B cell (primary cell): ENCODE results near the gene YPEL5.

Experiments
- EZH2 ChIP-seq: IDR thresholded peaks from 2 replicates; pipeline ENCODE4 v1.6.1; 2012; ENCODE audit warnings: borderline replicate concordance, low read depth, mild to moderate bottlenecking, moderate library complexity, low read length; ENCODE audit not compliant: insufficient read depth, poor library complexity, severe bottlenecking
- TF ChIP-seq, protein P1 (sequence below): fragments of 200-600 bp; IDR thresholded peaks from one replicate; pipeline ENCODE4 v1.8.0; 2022; ENCODE audit warnings: antibody characterized with exemption, mild to moderate bottlenecking

GRCh38 chr2:30178618-30179434 is 32.0 kb downstream of the YPEL5 start:
- TF ChIP-seq, protein P1, sequence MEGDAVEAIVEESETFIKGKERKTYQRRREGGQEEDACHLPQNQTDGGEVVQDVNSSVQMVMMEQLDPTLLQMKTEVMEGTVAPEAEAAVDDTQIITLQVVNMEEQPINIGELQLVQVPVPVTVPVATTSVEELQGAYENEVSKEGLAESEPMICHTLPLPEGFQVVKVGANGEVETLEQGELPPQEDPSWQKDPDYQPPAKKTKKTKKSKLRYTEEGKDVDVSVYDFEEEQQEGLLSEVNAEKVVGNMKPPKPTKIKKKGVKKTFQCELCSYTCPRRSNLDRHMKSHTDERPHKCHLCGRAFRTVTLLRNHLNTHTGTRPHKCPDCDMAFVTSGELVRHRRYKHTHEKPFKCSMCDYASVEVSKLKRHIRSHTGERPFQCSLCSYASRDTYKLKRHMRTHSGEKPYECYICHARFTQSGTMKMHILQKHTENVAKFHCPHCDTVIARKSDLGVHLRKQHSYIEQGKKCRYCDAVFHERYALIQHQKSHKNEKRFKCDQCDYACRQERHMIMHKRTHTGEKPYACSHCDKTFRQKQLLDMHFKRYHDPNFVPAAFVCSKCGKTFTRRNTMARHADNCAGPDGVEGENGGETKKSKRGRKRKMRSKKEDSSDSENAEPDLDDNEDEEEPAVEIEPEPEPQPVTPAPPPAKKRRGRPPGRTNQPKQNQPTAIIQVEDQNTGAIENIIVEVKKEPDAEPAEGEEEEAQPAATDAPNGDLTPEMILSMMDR, result no peak
- TF ChIP-seq EZH2, result no peak
